H9 (cell line): ENCODE data around the gene PIN1. TPM values are rescaled to one million over a fixed set of nuclear protein-coding genes. Genes with fewer than 3 reads are reported as not detected.

Source experiments
- DNase-seq: peaks from one replicate; pipeline ENCODE4 v3.0.0-alpha.2; 2017
- H2AFZ ChIP-seq: one replicate; pipeline ENCODE4 v1.6.1; 2013; ENCODE audit warnings: mild to moderate bottlenecking, low read length, control low read depth, moderate library complexity
- H2AK5ac ChIP-seq: 2 replicates; pipeline ENCODE4 v1.6.1; 2013; ENCODE audit warnings: low read length, control low read depth, mixed read lengths; ENCODE audit not compliant: insufficient read length
- H2BK120ac ChIP-seq: one replicate; pipeline ENCODE4 v1.6.1; 2013; ENCODE audit warnings: low read depth, mild to moderate bottlenecking, low read length, control low read depth, inconsistent platforms; ENCODE audit not compliant: poor library complexity, severe bottlenecking
- H2BK12ac ChIP-seq: 2 replicates; pipeline ENCODE4 v1.6.1; 2013; ENCODE audit warnings: low read length, control low read depth, mixed read lengths, low read depth; ENCODE audit not compliant: insufficient read length
- H2BK15ac ChIP-seq: 2 replicates; pipeline ENCODE4 v1.6.1; 2013; ENCODE audit warnings: low read depth, low read length, control low read depth
- H2BK20ac ChIP-seq: one replicate; pipeline ENCODE4 v1.6.1; 2013; ENCODE audit warnings: low read depth, mild to moderate bottlenecking, low read length, control low read depth, inconsistent platforms; ENCODE audit not compliant: poor library complexity, severe bottlenecking
- H2BK5ac ChIP-seq: 2 replicates; pipeline ENCODE4 v1.6.1; 2013; ENCODE audit warnings: low read length, control low read depth, mixed read lengths; ENCODE audit not compliant: insufficient read length
- H3K14ac ChIP-seq: 2 replicates; pipeline ENCODE4 v1.6.1; 2013; ENCODE audit warnings: low read length, control low read depth; ENCODE audit not compliant: insufficient read depth
- H3K18ac ChIP-seq: 2 replicates; pipeline ENCODE4 v1.6.1; 2013; ENCODE audit warnings: low read depth, mild to moderate bottlenecking, mixed read lengths, low read length, control low read depth; ENCODE audit not compliant: insufficient read length
- H3K23ac ChIP-seq: 2 replicates; pipeline ENCODE4 v1.6.1; 2013; ENCODE audit warnings: low read length, control low read depth, mixed read lengths, low read depth; ENCODE audit not compliant: insufficient read length
- H3K23me2 ChIP-seq: 2 replicates; pipeline ENCODE4 v1.6.1; 2013; ENCODE audit warnings: low read depth, mild to moderate bottlenecking, mixed read lengths, low read length, control low read depth; ENCODE audit not compliant: insufficient read length, poor library complexity, severe bottlenecking
- H3K27ac ChIP-seq: 2 replicates; pipeline ENCODE4 v1.5.1; 2013; ENCODE audit warnings: low read length, control low read depth, mixed read lengths, low read depth; ENCODE audit not compliant: insufficient read length
- H3K27me3 ChIP-seq: 2 replicates; pipeline ENCODE4 v1.6.1; 2013; ENCODE audit warnings: low read length, control low read depth, inconsistent platforms; ENCODE audit not compliant: insufficient read depth
- H3K4ac ChIP-seq: 2 replicates; pipeline ENCODE4 v1.6.1; 2013; ENCODE audit warnings: low read depth, mild to moderate bottlenecking, control low read depth, inconsistent platforms, low read length, moderate library complexity
- H3K4me1 ChIP-seq: 2 replicates; pipeline ENCODE4 v1.6.1; 2013; ENCODE audit warnings: low read length, control low read depth, inconsistent platforms; ENCODE audit not compliant: insufficient read depth
- H3K4me2 ChIP-seq: 2 replicates; pipeline ENCODE4 v1.6.1; 2013; ENCODE audit warnings: low read length, control low read depth, mixed read lengths; ENCODE audit not compliant: insufficient read length, insufficient read depth
- H3K56ac ChIP-seq: 2 replicates; pipeline ENCODE4 v1.6.1; 2013; ENCODE audit warnings: low read depth, mild to moderate bottlenecking, mixed read lengths, low read length, control low read depth; ENCODE audit not compliant: insufficient read length
- H3K79me1 ChIP-seq: 2 replicates; pipeline ENCODE4 v1.6.1; 2013; ENCODE audit warnings: low read depth, mild to moderate bottlenecking, moderate library complexity, low read length, control low read depth, inconsistent platforms; ENCODE audit not compliant: insufficient read depth, poor library complexity, severe bottlenecking
- H3K79me2 ChIP-seq: 2 replicates; pipeline ENCODE4 v1.6.1; 2013; ENCODE audit warnings: low read length, control low read depth, inconsistent platforms; ENCODE audit not compliant: insufficient read depth
- H3K9ac ChIP-seq: 2 replicates; pipeline ENCODE4 v1.6.1; 2013; ENCODE audit warnings: low read length, control low read depth, mixed read lengths; ENCODE audit not compliant: insufficient read length; ENCODE audit errors: extremely low read depth
- H3K9me3 ChIP-seq: one replicate; pipeline ENCODE4 v1.6.1; 2013; ENCODE audit warnings: low read depth, low read length, inconsistent platforms; ENCODE audit not compliant: control insufficient read depth
- H3T11ph ChIP-seq: one replicate; pipeline ENCODE4 v1.6.1; 2013; ENCODE audit warnings: mild to moderate bottlenecking, low read length, control low read depth, inconsistent platforms
- H4K20me1 ChIP-seq: one replicate; pipeline ENCODE4 v1.6.1; 2013; ENCODE audit not compliant: control insufficient read depth, insufficient read length, insufficient read depth
- H4K5ac ChIP-seq: 2 replicates; pipeline ENCODE4 v1.6.1; 2013; ENCODE audit warnings: low read depth, mild to moderate bottlenecking, mixed read lengths, low read length, control low read depth; ENCODE audit not compliant: insufficient read length
- H4K8ac ChIP-seq: replicated peaks from 2 replicates; pipeline ENCODE4 v1.6.1; 2013; ENCODE audit warnings: low read length, control low read depth, mixed read lengths, low read depth; ENCODE audit not compliant: insufficient read length
- H4K91ac ChIP-seq: 2 replicates; pipeline ENCODE4 v1.6.1; 2013; ENCODE audit warnings: low read depth, mild to moderate bottlenecking, moderate library complexity, mixed read lengths, low read length, control low read depth; ENCODE audit not compliant: insufficient read length
- H3K27ac Mint-ChIP-seq, 3 experiments: 2 replicates in 2 of 3; 3 replicates in 1 of 3; pipeline ENCODE4 v1.8.0; 2020 to 2021; ENCODE audit warnings: mixed read lengths in 3 of 3, mild to moderate bottlenecking in 1 of 3, moderate library complexity in 1 of 3
- H3K27me3 Mint-ChIP-seq: 2 replicates; pipeline ENCODE4 v1.8.0; 2021; ENCODE audit warnings: low read depth, mild to moderate bottlenecking, moderate library complexity, mixed read lengths
- H3K36me3 Mint-ChIP-seq, 3 experiments: 2 replicates in 2 of 3; 3 replicates in 1 of 3; pipeline ENCODE4 v1.8.0; 2020 to 2021; ENCODE audit warnings: low read depth in 3 of 3, mixed read lengths in 3 of 3; ENCODE audit not compliant: insufficient read depth in 1 of 3
- H3K4me1 Mint-ChIP-seq, 2 experiments: 2 replicates each; pipeline ENCODE4 v1.8.0; 2020; ENCODE audit warnings: mixed read lengths in 2 of 2
- H3K4me3 Mint-ChIP-seq, 2 experiments: 2 replicates in 1 of 2; 3 replicates in 1 of 2; pipeline ENCODE4 v1.8.0; 2020 to 2021; ENCODE audit warnings: mild to moderate bottlenecking in 2 of 2, mixed read lengths in 2 of 2, moderate library complexity in 1 of 2
- H3K9me3 Mint-ChIP-seq, 2 experiments: 2 replicates in 1 of 2; 3 replicates in 1 of 2; pipeline ENCODE4 v1.8.0; 2020; ENCODE audit warnings: mild to moderate bottlenecking in 2 of 2, mixed read lengths in 2 of 2, moderate library complexity in 1 of 2
- WGBS: extraction: QIAGEN DNeasy Blood & Tissue Kit; methylation state at CpG from one replicate; pipeline ENCODE4 v1.1.7; 2013; ENCODE audit warnings: missing lambda C conversion rate, low lambda C conversion rate, mixed read lengths; ENCODE audit not compliant: insufficient read length; ENCODE audit errors: extremely low coverage; 5-methylcytosine and 5-hydroxymethylcytosine counted together
- total RNA-seq: library from RNA; stranded (reverse); gene quantifications from 2 replicates; pipeline ENCODE4 v1.2.1, GENCODE V29; 2021
- TF ChIP-seq, protein P1 (sequence below): fragments of 200-600 bp; sonication (generic); conservative IDR thresholded peaks from 3 replicates; pipeline ENCODE4 v1.8.0; 2021; ENCODE audit warnings: antibody characterized with exemption, mild to moderate bottlenecking

PIN1 gene
- total RNA-seq, 1 experiment from 2014 or later: 110 TPM

DNA sequence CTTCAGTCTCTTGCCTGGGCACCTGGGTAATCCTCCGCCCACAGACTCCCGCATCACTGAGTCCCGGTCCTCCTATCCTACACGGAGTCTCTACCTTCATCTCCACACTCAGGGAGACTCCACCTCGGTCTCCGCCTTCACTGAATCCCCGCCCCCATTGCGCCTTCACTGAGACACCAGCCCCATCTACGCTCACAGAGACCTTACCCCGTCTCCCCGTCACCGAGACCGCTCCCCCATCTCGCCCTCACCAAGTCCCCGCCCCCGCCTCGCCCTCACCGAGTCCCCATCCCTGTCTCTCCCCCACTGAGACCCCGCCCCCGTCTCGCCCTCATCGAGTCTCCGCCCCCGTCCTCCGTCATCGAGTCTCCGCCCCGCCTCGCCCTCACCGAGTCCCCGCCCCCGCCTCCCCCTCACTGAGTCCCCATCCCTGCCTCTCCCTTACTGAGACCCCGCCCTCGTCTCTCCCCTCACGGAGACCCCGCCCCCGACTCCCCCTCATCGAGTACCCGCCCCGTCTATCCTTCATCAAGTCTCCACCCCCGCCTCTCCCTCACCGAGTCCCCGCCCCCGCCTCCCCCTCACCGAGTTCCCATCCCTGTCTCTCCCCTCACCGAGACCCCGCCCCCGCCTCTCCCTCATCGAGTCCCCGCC lies 43.4 kb upstream of the PIN1 start:
- no peak overlapping the region for H4K5ac ChIP-seq
- no peak overlapping the region for H2BK15ac ChIP-seq
- Mint-ChIP-seq H3K27ac (peak overlapping the region; percentile 90 to 95 (median 93); a peak in 5 of 7 replicates), H3K9me3 (0 out of 5 replicates have a peak, but pooled peaks cover 0 to 2% of the 10 kb centered on the region in 2 experiments), H3K36me3 (peaks cover 4 to 10% (median 7%) of the 10 kb centered on the region in 3 experiments; a peak in 6 of 7 replicates), H3K27me3 (no peaks in the 10 kb centered on the region; the same call in 1 of the 2 replicates), H3K4me1 (peaks cover 29 to 39% of the 10 kb centered on the region in 2 experiments), H3K4me3 (peak overlapping the region; percentile 78 to 89)
- H3K18ac ChIP-seq: no peak overlapping the region
- no peak overlapping the region for H2BK20ac ChIP-seq
- H3K9me3 ChIP-seq: no peaks in the 10 kb centered on the region
- no peak overlapping the region for H3K4ac ChIP-seq
- no peak overlapping the region for H3T11ph ChIP-seq
- H3K27me3 ChIP-seq: no peaks in the 10 kb centered on the region
- no peaks in the 10 kb centered on the region; the same call in 1 of the 2 replicates for H3K4me1 ChIP-seq
- H3K27ac ChIP-seq: no peak overlapping the region
- DNase-seq: peak; percentile 99
- H2BK12ac ChIP-seq: no peak overlapping the region
- H3K23me2 ChIP-seq: no peaks in the 10 kb centered on the region
- H2AFZ ChIP-seq: no peak overlapping the region
- no peak overlapping the region for H3K56ac ChIP-seq
- no peaks in the 10 kb centered on the region for H4K20me1 ChIP-seq
- H3K9ac ChIP-seq: no peak overlapping the region
- no peak overlapping the region for H2AK5ac ChIP-seq
- no CpG with 5 or more reads among the region's 50 CpGs for WGBS
- H4K91ac ChIP-seq: no peak overlapping the region
- H3K79me1 ChIP-seq: no peaks in the 10 kb centered on the region
- H3K23ac ChIP-seq: no peak overlapping the region
- H2BK120ac ChIP-seq: no peak overlapping the region
- H3K4me2 ChIP-seq: peak overlapping the region; percentile 48
- H2BK5ac ChIP-seq: no peak overlapping the region
- no peak overlapping the region for H4K8ac ChIP-seq
- no peak overlapping the region for H3K14ac ChIP-seq
- H3K79me2 ChIP-seq: no peaks in the 10 kb centered on the region
- TF ChIP-seq, protein P1, sequence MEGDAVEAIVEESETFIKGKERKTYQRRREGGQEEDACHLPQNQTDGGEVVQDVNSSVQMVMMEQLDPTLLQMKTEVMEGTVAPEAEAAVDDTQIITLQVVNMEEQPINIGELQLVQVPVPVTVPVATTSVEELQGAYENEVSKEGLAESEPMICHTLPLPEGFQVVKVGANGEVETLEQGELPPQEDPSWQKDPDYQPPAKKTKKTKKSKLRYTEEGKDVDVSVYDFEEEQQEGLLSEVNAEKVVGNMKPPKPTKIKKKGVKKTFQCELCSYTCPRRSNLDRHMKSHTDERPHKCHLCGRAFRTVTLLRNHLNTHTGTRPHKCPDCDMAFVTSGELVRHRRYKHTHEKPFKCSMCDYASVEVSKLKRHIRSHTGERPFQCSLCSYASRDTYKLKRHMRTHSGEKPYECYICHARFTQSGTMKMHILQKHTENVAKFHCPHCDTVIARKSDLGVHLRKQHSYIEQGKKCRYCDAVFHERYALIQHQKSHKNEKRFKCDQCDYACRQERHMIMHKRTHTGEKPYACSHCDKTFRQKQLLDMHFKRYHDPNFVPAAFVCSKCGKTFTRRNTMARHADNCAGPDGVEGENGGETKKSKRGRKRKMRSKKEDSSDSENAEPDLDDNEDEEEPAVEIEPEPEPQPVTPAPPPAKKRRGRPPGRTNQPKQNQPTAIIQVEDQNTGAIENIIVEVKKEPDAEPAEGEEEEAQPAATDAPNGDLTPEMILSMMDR: no peak
